GM19099 (cell line): ENCODE results near the gene ATRNL1.

Experiments used
- POLR2A ChIP-seq: IDR thresholded peaks from 3 replicates; pipeline ENCODE4 v1.6.1; 2011; ENCODE audit warnings: low read depth; ENCODE audit not compliant: insufficient read length; ENCODE audit errors: extremely low read depth

Gene ATRNL1

DNA sequence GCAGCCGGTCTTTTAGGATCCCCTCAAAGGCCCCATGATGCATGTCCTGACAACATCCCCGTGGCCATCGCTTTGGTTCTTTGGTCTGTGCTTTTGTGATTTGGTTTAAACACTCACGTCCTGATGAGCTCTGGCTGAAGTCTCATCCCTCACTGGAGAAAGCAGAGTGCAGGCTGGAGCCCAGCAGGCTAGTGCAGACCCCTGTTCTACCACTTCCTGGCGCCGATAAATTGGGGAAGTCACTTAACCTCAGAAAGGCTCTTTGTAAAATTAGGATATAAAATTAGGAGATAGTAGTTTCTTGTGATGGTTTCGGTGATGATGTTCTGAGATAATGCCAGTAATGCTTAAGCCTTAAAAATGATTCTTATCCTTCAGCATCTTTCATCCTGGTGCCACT lies 872.2 kb downstream of the ATRNL1 start:
- TF ChIP-seq POLR2A, result no peak

DNA sequence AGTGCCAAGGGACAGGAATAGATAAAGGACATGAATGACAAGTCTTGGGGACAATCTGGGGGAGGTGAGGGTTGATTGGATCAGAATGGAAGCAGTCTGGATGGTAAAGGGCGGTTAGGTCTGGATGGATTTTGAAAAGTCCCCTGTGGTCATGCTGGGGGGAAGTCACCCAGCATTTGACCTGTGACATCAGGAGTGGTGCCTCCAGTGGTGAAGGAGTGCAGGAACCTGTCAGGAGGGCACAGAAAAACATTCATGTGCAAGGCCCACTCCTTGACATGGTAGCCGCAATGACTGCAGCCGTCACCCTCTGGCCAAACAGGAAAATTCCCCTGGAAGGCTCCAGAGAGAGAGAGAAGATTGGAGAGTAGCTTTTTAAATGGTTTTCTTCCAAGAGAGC lies 875.1 kb downstream of the ATRNL1 start:
- TF ChIP-seq POLR2A, result no peak

DNA sequence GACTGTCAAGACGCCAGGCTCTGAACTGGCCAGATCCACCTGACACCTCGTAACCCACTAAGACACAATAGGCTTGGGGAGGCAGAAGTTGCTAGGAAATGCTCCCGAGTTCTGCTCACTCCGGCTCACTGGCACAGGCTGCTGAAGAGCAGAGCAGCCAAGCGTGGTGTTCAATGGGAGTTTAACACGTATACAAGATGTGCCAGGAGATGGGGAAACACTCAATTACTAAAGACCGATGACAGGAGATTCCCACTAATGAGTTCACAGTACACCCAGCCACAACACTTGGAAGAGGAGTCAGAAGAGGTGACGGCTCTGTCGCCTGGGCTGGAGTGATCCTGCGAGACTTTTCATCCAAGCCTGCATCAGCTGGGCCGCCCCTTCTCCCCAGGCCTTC lies 876.4 kb downstream of the ATRNL1 start:
- no peak for TF ChIP-seq POLR2A

DNA sequence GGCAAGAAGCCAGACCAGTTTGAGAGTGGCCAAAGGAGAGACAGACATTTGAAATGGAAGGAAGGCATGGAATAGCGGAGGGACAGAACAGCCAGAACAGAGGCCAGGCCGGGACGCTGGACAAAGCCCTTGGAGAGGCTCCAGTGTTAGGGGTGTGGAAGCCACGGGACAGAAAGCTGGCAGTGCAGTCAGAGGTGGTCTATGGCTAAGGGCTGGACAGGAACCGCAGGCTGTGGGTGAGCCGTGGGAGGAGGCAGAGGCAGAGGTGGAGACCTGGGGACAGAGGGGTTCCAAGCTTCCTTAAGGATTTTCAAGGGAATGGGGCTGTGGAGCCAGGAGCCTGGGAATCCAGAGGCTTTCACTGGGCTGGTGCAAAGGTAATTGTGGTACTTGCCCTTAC lies 878.8 kb downstream of the ATRNL1 start:
- TF ChIP-seq POLR2A, result no peak

DNA sequence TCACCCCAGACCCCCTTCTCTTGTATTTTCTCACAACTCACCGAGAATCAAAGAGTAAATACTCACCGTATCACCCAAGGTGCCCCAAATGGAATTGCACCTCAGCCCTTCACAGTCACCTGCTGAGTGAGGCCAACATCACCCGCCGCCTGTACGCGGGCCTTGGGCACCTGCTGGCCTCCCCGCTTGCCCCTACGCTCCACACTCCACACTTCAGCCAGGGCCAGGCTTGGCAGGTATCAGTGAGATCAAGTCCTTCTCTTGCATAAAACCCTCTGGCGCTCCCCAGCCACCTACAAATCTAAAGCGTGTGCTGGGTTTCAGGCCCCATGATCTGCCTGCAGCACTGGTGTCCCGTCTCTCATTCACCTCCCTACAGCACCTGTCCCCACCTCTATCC lies 879.3 kb downstream of the ATRNL1 start:
- no peak for TF ChIP-seq POLR2A

DNA sequence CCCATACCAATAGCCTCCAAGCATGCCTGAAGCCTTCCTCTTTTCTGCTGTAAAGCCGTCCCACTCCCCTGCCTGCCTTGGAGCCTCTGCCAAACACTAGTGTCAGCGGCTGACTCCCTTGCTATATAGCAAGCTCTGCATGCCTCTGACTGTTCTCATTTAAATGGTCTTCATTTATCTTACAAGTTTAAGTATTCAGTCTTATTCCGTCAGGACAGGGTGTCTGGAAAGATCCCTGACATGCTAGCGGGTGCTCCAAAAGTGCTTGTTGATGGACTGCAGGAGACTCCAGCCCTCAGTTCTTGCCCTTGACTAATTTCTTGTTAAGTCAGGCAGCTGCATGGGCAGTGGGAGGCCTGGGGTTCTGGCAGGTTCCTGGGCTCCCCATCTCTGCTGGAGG lies 881.2 kb downstream of the ATRNL1 start:
- TF ChIP-seq POLR2A, result no peak

DNA sequence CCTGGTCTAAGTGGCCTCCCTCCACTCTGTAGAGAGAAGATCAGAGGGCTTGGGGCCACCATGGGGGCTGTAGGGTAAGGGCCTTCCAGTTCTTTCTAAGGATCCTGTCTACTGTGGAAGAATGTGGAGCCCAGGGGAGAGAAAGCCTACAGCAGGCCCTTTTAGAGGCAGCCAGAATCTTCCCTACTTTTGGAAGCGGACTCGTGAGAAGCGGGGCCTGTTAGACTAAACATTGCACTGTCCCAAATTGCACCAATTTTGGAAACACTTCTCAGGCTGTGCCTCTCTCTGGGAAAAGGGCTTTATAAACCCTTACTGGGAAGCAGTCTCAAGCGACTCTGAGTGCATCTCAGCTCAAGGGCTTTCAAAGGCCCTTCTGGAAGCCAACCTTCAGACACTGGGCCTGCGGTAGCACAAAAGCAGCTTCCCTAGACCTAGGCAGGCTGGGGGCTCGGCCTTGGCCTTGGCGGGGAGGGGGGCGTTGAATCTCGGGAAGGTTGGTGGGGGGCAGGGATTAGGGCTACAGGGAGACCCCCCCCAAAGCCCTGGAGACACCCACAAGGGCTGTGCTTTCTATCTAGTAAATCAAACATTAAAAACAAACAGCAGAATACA lies 881.8 kb downstream of the ATRNL1 start:
- no peak for TF ChIP-seq POLR2A

DNA sequence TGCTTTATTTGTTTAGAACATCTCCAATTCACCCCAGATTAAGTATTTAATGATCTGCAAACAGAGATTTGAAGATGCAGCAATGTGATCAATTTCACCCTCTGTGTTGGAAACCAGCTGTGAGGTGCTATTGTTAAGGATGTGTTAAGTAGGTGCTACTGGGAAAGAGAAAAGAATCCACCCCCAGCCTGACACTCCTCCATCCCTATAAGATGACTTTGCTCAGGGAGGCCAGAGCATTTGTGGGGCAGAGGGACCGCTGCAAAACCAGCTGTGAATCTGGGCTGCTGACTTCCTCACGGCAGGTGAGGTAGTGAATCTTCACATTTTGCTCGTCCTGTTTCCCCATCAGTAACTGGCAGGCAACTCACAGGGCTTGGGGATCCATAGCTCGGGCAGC lies 882.3 kb downstream of the ATRNL1 start:
- TF ChIP-seq POLR2A, result no peak

DNA sequence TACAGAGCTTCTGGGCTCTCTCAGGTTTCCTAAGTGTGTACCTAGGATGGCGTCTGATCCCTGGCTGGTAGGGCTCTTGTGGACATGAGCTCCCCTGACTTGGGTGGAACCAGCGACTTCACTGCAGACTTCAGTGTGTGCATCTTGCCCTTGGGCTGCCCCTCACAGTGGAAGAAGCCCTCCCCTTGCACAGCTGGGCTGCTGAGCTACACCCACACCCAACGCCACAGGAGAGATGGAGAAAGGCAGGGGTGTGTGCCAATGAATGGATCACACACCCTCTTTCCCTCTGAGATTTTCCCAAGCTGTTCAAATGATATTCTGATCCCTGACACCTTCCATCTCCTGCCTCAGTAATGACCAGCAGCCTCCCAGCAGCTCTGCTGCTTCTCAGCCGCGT lies 883.2 kb downstream of the ATRNL1 start:
- no peak for TF ChIP-seq POLR2A

DNA sequence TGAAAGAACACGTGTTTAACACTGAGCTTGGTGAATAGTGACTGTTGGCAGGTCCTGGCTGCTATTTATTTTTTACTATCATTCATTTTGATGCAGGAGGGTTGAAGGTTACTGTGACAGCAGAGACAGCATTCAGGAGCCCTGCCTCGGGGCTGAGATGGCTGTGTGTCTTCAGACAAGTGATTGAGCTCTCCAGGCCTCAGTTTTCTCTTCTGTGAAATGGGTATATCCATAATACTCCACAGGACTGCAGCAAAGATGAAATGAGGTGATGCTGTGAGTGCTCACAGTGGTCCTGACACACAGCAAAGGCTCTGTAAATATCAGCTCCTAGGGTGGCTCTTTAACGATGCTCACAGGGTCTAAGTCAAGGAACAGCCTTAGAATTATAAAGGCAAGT lies 884.7 kb downstream of the ATRNL1 start:
- no peak for TF ChIP-seq POLR2A

DNA sequence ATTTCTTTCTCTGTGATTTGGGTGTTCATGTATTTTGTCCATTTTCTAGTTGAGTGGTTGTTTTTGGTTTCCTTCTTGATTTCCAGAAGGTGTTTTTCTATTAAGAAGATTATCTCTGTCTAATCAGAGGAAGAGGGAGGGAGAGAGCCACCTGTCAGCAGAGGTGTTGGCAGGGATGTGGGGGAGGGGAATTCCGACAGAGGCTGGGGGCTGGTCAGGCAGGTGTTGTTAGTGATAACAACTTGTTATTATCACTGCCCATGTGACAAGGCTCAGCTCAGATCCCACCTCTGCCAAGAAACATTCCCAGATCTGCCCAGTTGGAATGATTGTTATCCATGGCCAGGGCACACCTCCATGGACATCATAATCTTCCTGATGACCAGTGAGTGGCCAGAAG lies 886.4 kb downstream of the ATRNL1 start:
- no peak for TF ChIP-seq POLR2A

DNA sequence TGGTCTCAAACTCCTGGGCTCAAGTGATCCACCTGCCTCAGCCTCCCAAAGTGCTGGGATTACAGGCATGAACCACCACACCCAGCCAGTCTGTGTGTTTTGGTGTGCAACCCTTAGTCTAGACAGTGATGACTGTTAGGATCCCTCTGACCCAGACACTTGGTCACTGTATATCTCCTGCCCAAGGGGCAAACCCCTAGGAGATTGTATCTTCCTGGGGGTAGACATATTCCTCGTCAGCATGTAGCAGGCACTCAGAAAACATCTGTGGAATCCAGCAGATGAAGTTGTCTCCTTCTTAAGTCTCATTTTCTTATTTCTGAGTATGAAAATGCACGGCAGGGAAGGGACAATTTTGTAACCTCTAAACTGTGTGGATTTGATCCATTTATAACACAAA lies 887.3 kb downstream of the ATRNL1 start:
- TF ChIP-seq POLR2A, result no peak

DNA sequence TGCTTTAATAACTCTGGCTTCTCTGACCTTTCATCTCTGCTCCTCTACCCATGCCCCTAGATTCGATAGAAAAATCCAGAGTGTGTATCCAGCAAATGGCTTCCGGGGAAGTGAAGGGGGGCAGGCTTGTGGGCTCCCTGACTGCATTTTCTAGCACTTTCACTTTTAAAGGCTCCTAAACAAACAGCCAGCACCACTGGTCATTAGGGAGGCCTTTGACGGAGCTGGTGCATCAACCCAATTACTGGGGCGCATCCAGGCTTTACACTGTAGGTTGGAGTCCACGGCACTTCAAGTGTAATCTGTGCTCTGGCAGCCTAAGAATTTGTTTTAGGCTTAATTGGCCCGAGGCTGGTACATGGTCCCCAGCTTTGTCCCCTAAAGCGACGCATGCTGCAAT lies 887.9 kb downstream of the ATRNL1 start:
- no peak for TF ChIP-seq POLR2A

DNA sequence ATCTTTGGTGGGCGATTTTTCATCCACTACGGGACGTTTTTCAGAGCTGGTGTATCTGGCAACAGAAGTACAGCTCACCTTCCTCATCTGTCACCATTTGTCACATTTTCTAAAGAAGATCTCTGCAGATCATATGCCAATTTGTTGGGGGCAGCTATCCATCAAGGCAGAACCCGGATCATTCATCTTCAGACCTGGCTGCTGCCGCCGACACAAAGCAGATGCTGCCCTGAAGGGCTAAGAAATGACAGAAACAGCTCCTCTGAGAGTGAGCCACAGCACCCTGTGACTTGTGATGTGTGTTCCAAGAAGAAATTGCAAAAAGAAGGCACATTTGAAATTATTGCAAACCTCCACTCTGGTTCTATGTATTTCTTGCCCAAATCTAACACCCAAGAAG lies 888.9 kb downstream of the ATRNL1 start:
- TF ChIP-seq POLR2A, result no peak

DNA sequence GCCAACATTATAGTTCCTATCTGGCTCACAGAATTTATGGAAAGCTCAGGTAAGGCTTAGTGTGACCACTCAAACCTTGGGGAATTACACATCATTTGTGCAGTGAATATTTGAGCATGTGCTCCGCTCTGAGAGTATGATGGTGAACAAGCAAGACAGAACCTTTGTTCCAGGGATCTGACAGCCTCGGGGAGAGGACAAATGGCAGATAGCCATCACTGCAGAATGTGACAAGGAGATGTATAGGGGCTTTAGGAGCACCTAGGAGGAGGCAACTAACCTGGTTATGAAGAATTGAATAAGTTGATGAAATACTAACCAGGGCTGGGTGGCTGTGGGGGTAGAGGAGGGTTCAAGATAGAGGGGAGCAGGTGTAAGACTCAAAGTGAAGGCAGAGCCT lies 889.4 kb downstream of the ATRNL1 start:
- no peak for TF ChIP-seq POLR2A

DNA sequence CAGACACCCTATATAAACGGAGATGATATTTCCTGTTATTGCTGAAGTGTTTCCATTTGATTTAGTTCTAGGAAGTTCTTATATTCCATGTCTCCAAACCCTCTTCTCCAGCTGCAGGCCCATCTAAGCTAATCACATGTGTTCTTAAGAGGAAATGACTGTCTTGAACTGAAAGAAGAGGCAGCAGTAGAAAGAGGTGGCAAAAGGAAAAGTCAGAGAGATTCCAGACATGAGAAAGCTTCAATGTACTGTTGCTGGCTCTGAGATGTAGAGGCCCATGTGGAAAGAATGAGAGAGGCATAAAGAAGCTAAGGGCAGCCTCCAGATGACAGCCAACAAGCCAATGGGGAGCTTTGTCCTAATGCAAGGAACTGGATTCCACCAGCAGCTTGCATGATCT lies 892.6 kb downstream of the ATRNL1 start:
- no peak for TF ChIP-seq POLR2A

DNA sequence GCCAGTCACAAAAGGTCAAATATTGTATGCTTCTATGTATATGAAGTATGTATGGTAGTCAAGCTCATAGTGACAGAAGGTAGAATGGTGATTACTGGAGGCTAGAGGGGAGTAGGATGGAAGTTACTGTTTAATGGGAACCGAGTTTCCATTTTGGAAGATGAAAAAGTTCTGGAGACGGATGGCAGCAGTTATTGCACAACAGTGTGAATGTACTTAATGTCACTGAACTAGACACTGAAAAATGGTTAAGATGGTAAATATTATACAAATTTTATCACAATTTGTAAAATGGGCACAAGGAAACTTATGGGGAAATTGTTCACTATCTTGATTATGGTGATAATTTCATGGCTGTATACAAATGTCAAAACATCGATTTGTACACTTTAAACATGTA lies 895.2 kb downstream of the ATRNL1 start:
- TF ChIP-seq POLR2A, result no peak
